Measurements from ENCODE around the gene PTCSC3. TPM values are rescaled to one million over a fixed set of nuclear protein-coding genes. Genes with fewer than 3 reads are reported as not detected.

Gene PTCSC3
- total and polyA plus RNA-seq, 2 experiments from 2014 or later: not detected

DNA sequence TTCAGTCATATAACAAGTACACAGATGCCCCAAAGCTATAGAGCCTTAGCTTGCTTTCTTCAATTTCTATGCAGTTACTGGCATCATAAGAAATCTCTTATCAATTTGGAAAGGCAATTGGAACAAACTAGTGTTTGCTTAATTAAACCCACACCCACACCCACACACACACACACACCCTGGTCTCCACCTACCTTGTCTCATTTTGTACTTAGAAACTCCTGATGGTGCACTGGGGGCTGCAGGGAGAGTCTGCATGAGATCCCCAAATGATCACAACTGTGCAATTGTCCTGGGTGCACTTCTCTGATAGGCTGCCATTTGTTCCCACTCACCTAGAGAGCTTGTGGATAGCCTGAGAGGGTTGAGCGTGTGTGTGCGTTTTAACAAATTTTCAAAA is 40.5 kb upstream of the PTCSC3 start (continued):
- TF ChIP-seq EZH2phosphoT487 (IDR thresholded peaks at IDR 0.05; ENCODE audit: unreplicated experiment): no peak
- no peak for TF ChIP-seq POLR2AphosphoS5 (IDR thresholded peaks at IDR 0.05; ENCODE audit: low read depth)
- TF ChIP-seq JUNB (IDR thresholded peaks at IDR 0.05; ENCODE audit: unreplicated experiment): no peak
- no peak for TF ChIP-seq STAT1 (IDR thresholded peaks at IDR 0.05; ENCODE audit: unreplicated experiment)
- TF ChIP-seq NANOG (IDR thresholded peaks at IDR 0.05; ENCODE audit: borderline replicate concordance): no peak
- TF ChIP-seq ZNF114 (CRISPR knock-in tag; IDR thresholded peaks at IDR 0.05): no peak
- TF ChIP-seq EZH2 (IDR thresholded peaks at IDR 0.05; ENCODE audit: low read depth, unreplicated experiment): no peak
- TF ChIP-seq, protein P1, sequence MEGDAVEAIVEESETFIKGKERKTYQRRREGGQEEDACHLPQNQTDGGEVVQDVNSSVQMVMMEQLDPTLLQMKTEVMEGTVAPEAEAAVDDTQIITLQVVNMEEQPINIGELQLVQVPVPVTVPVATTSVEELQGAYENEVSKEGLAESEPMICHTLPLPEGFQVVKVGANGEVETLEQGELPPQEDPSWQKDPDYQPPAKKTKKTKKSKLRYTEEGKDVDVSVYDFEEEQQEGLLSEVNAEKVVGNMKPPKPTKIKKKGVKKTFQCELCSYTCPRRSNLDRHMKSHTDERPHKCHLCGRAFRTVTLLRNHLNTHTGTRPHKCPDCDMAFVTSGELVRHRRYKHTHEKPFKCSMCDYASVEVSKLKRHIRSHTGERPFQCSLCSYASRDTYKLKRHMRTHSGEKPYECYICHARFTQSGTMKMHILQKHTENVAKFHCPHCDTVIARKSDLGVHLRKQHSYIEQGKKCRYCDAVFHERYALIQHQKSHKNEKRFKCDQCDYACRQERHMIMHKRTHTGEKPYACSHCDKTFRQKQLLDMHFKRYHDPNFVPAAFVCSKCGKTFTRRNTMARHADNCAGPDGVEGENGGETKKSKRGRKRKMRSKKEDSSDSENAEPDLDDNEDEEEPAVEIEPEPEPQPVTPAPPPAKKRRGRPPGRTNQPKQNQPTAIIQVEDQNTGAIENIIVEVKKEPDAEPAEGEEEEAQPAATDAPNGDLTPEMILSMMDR (conservative IDR thresholded peaks at IDR 0.05; ENCODE audit: low read depth in 2 of 2): no peak
- TF ChIP-seq ZNF331 (CRISPR knock-in tag; IDR thresholded peaks at IDR 0.05; ENCODE audit: low read depth): no peak

DNA sequence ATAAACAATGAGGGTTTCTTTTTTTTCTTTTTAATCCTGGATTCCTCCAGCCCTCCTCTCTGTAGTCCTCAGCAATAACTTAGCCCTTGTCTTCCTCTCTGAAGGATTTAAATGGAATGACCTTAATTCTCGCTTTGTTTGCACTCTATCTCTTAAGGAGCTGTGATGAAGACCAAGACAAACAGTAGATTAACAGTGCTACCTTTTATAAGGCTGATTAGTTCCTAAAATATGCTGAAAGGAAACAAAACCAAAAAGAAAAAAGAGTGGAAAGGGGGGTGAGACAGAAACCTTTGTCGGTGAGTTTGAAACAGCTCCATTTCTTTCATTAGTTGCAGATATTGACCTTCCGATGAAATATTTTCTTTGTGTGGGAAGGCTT is 38.7 kb upstream of the PTCSC3 start:
- Histone ChIP-seq H3K4me2 (no peak overlapping the region), H4K20me1 (replicated peaks; ENCODE audit: insufficient read depth) (no peaks in the 10 kb centered on the region), H3K27ac (ENCODE audit: low read depth) (no peak overlapping the region), H3K4me1 (ENCODE audit: insufficient read depth) (peaks cover 6% of the 10 kb centered on the region; the same call in 1 of the 2 replicates), H3F3A (replicated peaks; ENCODE audit: low read depth) (no peaks in the 10 kb centered on the region), H3K4me3 (no peak overlapping the region), H3K79me2 (replicated peaks; ENCODE audit: insufficient read depth) (no peaks in the 10 kb centered on the region), H3K27me3 (ENCODE audit: insufficient read depth) (no peaks in the 10 kb centered on the region), H3K9me2 (ENCODE audit: insufficient read depth) (no peaks in the 10 kb centered on the region), H3K36me3 (ENCODE audit: insufficient read depth) (no peaks in the 10 kb centered on the region), H2AFZ (peak overlapping the region; percentile 86)
- Mint-ChIP-seq H3K27ac (no peak overlapping the region), H3K36me3 (ENCODE audit: low read depth) (no peaks in the 10 kb centered on the region), H3K4me3 (no peak overlapping the region), H3K9me3 (no peaks in the 10 kb centered on the region), H3K27me3 (ENCODE audit: insufficient read depth, low read depth, poor library complexity) (peaks cover 2% of the 10 kb centered on the region), H3K4me1 (peaks cover 15% of the 10 kb centered on the region)
- DNase-seq (ENCODE audit: low spot score) (no peak), ATAC-seq (peak; percentile 22; the same call in 1 of the 3 replicates)
- TF ChIP-seq CREB1 (CRISPR knock-in tag; IDR thresholded peaks at IDR 0.05; ENCODE audit: low read depth) (no peak), POLR2AphosphoS5 (IDR thresholded peaks at IDR 0.05; ENCODE audit: low read depth) (no peak), EZH2 (IDR thresholded peaks at IDR 0.05; ENCODE audit: low read depth, unreplicated experiment) (no peak), ZNF331 (CRISPR knock-in tag; IDR thresholded peaks at IDR 0.05; ENCODE audit: low read depth) (no peak)
- TF ChIP-seq, protein P2, sequence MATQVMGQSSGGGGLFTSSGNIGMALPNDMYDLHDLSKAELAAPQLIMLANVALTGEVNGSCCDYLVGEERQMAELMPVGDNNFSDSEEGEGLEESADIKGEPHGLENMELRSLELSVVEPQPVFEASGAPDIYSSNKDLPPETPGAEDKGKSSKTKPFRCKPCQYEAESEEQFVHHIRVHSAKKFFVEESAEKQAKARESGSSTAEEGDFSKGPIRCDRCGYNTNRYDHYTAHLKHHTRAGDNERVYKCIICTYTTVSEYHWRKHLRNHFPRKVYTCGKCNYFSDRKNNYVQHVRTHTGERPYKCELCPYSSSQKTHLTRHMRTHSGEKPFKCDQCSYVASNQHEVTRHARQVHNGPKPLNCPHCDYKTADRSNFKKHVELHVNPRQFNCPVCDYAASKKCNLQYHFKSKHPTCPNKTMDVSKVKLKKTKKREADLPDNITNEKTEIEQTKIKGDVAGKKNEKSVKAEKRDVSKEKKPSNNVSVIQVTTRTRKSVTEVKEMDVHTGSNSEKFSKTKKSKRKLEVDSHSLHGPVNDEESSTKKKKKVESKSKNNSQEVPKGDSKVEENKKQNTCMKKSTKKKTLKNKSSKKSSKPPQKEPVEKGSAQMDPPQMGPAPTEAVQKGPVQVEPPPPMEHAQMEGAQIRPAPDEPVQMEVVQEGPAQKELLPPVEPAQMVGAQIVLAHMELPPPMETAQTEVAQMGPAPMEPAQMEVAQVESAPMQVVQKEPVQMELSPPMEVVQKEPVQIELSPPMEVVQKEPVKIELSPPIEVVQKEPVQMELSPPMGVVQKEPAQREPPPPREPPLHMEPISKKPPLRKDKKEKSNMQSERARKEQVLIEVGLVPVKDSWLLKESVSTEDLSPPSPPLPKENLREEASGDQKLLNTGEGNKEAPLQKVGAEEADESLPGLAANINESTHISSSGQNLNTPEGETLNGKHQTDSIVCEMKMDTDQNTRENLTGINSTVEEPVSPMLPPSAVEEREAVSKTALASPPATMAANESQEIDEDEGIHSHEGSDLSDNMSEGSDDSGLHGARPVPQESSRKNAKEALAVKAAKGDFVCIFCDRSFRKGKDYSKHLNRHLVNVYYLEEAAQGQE (IDR thresholded peaks at IDR 0.05; ENCODE audit: unreplicated experiment): no peak
- TF ChIP-seq, protein P3, sequence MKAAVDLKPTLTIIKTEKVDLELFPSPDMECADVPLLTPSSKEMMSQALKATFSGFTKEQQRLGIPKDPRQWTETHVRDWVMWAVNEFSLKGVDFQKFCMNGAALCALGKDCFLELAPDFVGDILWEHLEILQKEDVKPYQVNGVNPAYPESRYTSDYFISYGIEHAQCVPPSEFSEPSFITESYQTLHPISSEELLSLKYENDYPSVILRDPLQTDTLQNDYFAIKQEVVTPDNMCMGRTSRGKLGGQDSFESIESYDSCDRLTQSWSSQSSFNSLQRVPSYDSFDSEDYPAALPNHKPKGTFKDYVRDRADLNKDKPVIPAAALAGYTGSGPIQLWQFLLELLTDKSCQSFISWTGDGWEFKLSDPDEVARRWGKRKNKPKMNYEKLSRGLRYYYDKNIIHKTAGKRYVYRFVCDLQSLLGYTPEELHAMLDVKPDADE (IDR thresholded peaks at IDR 0.05): no peak
- TF ChIP-seq, protein P4, sequence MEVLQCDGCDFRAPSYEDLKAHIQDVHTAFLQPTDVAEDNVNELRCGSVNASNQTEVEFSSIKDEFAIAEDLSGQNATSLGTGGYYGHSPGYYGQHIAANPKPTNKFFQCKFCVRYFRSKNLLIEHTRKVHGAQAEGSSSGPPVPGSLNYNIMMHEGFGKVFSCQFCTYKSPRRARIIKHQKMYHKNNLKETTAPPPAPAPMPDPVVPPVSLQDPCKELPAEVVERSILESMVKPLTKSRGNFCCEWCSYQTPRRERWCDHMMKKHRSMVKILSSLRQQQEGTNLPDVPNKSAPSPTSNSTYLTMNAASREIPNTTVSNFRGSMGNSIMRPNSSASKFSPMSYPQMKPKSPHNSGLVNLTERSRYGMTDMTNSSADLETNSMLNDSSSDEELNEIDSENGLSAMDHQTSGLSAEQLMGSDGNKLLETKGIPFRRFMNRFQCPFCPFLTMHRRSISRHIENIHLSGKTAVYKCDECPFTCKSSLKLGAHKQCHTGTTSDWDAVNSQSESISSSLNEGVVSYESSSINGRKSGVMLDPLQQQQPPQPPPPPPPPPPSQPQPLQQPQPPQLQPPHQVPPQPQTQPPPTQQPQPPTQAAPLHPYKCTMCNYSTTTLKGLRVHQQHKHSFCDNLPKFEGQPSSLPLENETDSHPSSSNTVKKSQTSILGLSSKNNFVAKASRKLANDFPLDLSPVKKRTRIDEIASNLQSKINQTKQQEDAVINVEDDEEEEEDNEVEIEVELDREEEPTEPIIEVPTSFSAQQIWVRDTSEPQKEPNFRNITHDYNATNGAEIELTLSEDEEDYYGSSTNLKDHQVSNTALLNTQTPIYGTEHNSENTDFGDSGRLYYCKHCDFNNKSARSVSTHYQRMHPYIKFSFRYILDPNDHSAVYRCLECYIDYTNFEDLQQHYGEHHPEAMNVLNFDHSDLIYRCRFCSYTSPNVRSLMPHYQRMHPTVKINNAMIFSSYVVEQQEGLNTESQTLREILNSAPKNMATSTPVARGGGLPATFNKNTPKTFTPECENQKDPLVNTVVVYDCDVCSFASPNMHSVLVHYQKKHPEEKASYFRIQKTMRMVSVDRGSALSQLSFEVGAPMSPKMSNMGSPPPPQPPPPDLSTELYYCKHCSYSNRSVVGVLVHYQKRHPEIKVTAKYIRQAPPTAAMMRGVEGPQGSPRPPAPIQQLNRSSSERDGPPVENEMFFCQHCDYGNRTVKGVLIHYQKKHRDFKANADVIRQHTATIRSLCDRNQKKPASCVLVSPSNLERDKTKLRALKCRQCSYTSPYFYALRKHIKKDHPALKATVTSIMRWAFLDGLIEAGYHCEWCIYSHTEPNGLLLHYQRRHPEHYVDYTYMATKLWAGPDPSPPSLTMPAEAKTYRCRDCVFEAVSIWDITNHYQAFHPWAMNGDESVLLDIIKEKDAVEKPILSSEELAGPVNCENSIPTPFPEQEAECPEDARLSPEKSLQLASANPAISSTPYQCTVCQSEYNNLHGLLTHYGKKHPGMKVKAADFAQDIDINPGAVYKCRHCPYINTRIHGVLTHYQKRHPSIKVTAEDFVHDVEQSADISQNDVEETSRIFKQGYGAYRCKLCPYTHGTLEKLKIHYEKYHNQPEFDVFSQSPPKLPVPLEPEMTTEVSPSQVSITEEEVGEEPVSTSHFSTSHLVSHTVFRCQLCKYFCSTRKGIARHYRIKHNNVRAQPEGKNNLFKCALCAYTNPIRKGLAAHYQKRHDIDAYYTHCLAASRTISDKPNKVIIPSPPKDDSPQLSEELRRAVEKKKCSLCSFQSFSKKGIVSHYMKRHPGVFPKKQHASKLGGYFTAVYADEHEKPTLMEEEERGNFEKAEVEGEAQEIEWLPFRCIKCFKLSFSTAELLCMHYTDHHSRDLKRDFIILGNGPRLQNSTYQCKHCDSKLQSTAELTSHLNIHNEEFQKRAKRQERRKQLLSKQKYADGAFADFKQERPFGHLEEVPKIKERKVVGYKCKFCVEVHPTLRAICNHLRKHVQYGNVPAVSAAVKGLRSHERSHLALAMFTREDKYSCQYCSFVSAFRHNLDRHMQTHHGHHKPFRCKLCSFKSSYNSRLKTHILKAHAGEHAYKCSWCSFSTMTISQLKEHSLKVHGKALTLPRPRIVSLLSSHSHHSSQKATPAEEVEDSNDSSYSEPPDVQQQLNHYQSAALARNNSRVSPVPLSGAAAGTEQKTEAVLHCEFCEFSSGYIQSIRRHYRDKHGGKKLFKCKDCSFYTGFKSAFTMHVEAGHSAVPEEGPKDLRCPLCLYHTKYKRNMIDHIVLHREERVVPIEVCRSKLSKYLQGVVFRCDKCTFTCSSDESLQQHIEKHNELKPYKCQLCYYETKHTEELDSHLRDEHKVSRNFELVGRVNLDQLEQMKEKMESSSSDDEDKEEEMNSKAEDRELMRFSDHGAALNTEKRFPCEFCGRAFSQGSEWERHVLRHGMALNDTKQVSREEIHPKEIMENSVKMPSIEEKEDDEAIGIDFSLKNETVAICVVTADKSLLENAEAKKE (CRISPR knock-in tag; IDR thresholded peaks at IDR 0.05): no peak
